Measurements from ENCODE around the gene TOP3B.
A peak's percentile ranks its signal among the peaks of the same experiment; 100 is the strongest.

The TOP3B gene

DNA sequence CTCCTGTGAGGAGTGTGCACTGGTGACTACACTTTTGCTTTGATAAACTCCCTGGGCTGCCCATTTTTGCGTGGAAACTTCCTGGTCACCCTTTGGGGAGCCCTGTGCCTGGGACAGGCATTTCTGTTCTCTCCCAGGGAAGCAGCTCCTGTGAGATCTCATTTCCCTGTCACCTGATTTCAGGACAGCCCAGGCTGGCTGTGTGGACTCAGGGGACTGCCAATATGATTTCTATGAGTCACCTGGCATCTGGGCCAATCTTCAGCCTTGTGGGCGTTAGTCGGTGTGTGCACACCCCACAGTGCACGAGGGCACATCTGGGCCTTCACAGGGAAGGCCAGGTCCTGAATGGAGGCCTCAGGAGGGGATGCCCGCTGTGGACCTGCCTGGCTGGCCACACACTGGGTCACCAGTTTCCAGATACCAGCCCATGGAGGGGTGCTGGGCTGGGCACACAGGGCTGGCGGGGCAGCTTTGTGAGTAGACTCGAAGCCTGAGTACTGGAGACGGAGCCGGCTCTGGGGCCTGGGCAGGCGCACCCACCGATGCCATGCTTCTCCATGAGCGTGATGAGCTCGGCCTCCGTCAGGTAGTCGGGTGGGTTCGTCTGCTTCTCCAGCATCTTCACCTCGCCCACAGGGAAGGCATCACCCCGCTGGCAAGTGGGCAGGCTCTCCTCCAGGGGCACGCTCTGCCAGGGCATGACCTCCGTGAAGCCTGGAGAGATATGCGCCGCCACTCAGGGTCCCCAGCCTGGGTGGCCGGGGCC, 20.5 kb downstream of the TOP3B start:
- DNase-seq = no peak

DNA sequence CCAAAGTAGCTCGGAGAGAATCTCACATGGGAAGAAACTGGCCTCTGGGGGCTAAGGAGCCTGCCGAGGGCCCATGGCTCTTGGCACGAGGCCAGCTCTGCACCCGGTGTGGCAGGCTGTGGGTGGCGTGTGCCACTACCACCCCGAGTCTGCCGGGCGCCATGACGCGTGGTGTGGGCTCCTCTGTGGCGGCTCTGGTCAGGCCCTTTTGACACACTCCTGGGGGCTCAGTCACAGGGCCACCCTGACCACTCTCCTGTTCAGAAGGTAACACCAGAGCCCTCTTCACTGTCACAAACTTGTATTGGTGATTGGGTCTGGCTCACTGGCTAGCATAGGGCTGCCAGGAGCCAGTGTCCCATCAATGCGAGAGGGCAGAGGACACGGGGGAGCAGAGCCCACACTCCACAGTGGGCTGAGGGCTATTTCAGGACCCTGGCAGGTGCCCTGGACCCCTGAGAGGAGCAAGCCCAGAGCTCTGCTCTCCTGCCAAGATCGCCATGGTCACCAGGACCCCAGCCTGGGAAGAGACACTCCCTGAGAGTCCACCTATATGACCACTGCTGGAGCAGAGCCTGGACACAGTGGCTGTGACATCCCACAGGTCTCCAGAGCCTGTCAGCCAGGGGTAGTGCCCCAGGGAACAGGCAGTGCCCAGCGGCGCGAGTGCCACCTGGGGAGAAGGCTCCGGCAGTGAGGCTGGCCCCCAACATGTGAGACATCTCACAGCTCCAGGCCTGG, 21.3 kb downstream of the TOP3B start:
- no peak for DNase-seq

DNA sequence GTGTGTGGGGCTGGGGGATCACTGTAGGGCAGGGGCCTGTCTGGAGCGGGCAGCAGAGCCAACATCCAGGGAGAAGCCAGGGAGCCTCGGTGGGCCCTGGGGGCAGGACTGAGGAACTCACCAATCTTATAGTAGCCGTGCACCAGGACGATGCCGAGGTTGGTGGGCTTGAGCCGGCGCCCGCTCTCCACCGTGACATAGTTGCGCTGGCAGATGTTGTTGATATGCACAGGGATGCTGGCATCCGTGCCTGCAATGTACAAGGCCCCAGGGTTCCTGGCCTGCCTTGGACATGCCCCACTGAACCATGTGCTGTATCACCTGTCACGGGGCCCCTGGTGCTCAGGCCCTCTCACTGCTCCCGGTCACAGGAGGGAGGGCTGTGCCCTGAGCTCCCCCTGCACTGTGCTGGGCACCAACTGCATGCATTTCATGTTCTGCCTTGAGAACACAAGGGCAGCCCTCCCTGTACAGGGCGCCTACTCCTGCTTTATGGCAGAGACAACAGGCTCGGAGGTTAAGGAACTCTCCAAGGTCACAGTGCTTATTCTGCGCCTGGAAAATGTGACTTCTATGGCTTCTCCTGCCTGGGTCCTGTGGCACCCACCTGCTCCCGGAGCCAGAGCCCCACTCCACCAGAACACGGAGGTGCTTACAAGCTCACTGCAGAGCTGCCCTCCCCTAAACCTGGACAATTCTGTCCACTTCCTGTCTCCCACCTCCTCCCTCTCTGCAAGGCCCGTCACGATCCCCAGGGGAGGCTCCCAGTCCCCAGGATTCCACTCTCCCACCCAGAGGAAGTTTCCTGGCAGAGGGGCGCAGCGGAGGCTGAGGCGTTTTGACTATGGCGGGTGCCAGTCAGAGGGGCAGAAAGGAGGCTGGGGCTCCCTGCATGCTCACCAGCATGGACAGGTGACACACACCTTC, 22.1 kb downstream of the TOP3B start:
- DNase-seq = no peak

DNA sequence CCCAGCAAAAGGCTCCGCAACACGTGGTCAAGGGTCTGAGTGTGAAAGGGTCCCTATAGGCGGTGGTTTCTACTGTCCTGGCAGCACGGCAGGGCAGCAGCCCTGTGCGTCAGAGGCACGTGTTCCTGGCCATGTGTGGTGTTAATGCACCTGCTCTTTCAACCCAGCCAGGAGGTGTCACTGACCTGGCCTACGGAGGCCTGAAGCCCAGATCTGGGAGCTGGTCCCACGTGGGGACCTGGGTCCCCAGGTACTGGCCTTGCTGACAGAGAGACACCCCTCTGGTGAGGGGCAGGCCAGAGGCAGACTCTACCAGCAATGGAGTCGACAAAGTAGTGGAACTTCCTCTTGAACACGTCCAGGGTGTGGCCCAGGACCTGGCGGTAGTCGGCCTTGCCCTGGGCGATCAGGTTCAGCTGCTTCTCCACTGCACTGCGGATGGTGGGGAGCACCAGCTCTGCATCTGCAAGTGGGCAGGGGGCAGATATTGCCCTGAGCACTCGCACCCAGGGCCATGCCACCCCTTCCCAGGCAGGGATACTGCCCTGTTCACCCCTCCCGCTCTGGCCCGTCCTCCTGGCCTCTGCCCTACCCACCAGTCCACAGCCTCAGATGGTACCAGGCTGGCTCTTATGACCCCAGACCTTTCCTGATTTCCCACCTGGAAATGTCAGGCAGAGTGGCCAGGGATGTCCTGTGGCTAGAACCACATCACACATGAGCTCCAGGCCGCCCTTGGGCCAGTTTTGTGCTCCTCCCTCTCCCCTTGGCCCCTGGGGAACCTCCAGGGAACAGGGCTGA, 23.1 kb downstream of the TOP3B start:
- DNase-seq = no peak

DNA sequence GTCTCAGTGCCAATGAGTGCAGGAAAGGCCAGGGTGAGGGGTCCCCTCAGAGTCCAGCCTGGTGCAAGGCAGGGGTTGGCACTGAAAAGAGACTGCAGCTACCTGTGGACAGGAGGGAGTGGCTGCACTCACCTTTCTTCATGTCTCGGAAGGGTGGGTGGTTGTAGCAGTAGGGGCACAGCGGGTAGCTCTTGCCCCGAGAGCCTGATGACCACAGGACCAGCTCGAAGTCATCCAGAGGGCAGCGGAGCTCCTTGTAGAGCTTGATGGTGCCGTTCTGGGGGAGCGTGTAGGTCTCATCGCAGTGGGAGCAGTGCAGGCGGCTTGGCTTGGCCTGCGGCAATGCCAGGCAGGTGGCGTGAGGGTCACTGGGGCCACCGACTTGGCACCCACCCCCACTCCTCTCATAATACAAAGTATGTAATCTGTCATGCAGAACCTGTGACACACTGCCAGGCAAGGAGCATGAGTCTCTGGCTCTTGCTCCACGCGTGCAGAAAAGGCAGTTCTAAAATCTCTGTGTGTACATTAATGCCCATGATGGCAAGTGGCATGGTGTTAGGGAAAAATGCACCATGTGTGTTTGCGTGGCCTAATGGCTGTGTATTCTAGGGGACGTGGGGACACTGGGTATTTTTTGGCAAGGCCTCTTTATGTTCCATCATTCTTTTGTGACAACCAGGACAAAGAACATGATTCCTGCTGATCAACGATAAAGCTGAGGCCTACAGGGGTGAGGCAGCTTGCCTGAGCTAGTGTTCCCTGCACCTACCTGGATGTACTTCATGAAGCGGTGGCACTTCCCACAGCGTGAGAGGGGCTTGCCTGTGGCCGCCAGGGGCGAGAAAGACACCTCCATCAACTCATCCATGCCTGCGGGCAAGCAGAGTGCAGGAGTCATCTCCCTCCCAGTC, 24.0 kb downstream of the TOP3B start:
- no peak for DNase-seq

DNA sequence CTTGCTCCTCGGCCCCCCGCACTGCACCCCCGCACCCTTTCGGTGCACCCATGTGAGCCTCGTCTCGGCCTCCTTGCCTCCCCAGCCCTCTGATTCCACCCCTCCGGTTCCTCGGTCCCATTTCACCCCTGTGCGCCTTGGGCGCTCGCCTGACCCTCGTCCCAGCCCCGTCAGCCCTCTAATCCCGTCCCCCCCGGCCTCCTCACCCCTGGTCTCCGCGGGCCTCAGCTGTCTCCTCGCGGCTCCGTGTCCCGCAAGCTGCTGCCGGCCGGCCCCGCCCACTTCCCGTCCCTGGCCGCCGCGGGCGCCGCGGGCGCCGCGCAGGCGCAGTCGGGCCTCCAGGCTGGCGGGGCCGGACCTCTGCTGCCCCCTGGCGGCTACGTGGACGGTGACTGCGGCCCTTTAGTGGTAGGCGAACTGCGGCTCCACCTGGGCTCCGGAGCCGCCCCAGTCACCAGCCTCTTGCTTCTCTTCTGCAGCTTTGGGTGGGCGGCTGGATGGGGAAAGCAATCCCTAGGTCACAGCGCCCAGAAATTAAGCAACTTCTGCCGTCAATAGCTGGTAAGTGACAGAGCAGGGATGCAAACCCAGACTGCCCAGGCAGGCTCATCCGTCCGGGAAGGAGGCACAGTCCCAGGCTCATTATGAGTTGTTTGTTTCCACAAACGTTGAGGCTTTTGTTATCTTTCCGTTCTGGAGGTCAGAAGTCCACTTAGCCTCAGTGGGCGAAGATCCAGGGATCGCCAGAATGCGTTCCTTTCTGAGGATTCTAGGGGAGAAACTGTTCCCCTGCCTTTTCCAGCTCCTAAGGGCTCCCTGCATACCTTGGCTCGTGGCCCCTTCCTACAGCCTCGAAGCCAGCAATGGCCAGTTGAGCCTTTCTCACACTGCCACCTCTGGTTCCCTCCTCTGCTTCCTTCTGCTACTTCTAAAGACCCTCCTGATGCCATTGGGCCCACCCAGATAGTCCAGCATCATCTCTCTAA, 29.7 kb downstream of the TOP3B start, which contains the start of gene PPM1F:
Gene PPM1F (minus strand): TSS at position 263 of the 986 bp plus-strand sequence. CDS start 6,800 bp downstream, outside the sequence.
- DNase-seq = peak; percentile 76

DNA sequence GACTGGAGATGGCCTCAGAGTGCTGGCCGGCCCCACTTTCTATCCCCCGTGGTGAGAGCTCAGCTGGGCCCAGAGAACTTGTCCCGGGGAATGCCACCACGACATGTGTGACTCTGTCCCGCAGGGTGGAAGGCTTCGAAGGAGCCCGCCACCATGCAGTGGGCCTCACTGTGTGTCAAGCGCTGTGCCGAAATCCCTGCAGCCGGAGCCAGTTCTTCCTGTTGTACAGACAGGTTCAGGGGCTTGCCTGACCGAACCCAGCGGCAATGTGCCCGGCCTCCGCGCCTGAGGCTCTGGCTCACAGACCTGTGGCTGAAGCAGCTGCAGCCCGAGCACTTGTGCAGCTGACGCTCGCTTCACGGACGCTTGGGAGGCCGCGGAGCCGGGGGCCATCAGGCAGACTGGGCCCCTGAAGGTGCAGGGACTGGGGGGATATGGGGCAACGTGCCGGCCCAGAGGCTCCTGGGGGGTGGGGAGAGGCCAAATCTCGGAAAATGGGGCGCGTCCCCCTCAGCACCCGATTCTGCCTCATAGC, 30.6 kb downstream of the TOP3B start:
- DNase-seq = no peak

DNA sequence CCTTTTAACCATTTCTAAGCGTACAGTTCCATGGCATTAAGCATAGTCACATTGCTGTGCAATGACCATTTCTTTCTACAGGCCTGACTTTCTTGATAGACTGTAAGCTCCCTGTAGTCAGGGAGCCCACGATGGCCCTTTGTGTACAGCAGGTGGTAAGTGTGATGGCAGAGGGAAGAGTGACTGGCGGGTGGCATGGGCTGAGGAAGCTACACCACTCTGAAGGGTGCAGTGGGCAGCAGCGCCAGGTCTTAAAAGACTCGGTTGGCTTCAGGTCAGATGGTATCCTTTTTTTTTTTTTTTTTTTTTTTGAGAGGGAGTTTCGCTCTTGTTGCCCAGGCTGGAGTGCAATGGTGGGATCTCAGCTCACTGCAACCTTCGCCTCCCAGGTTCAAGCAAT, 31.5 kb downstream of the TOP3B start:
- DNase-seq = no peak

DNA sequence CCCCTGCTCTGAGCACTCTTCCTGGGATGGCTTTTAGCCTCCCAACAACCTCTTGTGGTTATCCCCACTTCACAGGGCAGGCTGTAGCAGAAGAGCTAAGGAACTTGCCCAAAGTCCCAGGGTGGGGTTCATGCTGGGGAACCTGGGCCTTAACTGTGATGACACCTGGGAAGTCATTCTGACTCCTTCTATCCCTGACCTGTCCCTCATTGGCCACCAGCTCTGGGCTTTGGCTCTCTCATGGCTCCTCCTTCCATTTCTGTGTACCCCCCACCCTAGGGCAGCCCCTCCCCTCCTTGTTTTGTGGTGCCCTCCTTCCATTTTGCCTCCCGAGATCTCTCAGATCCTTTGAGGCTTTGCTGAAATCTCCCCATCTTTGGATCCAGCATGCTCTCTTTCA, 32.6 kb downstream of the TOP3B start:
- no peak for DNase-seq

DNA sequence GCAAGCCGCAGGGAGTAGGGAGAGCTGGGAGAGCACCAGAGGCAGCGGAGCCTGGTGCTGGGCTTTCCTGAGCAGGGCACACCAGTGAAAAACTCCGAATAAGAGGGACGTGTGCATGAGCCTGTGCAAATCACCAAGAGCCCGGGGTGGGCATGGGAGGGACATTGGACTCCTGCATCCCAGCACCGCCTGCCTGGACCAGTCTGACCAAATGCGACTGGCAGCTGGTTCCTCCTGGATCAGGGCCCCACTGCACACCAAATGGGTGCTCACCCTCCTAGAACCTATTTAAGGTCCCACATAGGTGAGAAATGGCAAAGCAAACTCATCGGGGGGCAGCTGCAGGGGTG, 33.0 kb downstream of the TOP3B start:
- DNase-seq = no peak

DNA sequence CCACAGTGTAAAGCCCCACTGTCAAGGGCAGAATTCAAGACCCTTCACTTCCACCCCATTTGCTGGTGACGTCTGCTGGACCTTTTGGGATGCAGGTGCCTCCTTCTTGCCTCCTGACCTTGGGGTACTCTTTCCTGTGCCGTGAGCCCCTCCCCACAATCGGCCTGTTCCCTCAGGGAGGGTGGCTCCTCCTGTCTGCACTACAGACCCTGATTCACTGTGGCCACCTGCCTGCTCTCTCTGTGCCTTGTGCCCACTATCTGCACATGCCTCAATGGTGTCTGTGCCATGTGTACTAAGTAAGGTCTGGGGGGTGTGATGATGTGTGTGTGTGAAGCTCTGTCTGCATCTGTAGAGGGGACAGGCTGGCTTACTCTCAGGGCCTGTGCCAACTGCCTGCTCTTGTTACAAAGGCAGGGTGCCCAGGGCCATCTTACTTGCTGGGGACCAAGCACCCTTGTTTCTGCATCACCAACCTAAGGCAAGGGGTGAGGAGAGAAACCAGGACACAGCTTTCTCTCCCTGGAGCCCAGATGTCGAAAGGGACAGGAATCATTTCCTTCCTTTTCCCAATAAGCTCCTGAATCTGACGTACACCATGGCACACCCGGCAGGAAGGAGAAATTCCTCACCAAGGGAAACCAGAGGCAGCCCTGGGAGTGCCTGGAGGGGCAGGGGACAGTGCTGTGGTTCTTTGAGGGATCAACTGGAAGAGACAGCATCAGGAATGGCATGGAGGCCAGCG, 33.6 kb downstream of the TOP3B start:
- DNase-seq = no peak

DNA sequence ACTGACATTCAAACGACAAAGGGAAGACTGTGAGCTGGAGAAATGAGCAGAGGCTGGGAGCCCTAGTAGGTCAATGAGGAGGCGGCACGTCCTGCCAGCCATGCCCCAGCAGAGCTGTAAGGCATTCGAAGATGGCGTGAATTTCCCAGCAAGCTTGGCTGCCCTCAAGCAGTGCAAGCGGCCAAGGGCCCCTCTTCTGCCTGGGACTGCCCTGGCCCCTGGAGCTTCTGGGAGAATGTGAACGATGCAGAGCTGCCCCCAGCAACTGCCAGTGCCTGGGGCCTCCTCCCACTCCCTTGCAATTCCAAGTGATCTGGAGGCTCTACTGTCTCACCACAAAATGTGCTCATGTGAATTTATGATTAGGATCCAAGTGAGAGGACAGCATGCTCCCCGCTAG, 34.2 kb downstream of the TOP3B start:
- no peak for DNase-seq

DNA sequence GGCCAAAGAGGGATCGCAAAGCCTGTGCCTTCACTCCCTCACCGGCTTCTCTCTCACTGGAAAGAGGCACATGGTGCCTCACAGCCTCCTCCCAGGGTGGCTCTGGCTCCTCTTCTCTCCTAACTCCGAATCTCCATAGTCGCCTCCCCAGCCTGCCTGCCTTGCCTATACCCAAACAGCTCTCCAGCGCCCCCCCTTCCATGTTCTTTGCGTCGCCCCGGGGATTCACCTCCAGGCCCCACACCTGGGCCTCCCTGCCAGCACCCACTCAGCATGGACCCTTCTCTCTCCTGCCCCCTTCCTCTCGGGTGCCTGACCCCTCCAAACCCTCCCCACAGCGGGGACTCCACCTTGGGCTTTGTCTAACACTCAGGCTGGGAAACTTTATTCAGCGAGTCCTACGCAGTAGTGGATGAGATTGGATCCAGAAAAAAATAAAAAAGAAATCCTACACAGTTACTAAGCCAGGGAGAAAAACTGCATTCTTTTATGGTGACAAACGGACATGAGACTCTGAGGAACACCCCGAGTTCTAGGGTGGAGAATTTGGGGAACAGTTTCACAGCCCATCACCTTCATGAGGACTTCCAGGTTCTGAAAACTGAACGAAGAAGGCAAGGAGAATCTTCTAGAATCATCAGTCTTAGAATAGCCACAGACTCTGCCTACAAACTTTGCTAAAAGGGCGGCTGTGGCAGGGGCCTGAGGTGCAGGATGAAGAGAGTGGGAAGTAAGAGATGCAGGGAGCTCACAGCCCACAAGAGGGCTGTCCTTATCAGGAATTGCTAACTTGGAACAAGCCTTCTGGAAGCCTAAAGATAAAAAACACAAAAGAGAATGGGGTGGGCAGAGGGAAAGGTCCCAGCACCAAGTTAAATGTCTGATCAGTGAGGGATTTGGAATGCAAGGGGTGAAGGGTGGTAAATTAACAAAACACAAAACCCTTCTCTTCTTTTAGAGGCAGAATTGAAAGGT, 35.3 kb downstream of the TOP3B start:
- no peak for DNase-seq

DNA sequence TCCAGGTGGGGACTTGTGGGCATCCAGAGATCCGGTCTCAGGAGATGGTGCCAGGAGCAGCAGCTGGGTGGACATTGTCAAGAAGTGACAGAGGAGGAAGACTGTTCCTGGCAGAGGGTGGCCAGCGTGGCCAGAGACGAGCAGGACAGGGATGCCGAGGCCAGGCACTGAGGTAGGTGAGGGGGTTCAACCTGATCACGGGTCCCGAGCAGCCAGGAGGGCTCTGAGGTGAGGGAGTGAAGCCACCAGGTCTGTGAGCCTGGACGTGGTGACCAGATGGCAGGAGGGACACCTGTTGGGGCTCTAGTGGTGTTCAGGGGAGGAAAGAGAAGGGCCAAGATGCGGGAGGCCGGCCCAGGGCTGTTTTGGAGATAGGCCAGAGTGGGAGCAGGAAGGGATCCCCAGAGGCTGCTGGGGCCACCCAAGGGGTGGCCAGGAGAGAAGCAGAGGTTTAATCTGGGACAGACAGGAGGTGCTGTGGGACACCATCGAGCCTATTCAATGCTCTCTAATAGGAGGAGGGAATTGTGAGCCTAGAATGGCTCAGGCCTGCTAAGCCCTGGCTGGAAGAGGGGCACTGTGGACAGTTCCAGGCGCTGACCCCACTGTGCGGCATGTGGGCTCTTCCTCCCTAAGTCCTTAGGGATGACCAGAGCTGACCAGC, 36.2 kb downstream of the TOP3B start:
- DNase-seq = no peak

DNA sequence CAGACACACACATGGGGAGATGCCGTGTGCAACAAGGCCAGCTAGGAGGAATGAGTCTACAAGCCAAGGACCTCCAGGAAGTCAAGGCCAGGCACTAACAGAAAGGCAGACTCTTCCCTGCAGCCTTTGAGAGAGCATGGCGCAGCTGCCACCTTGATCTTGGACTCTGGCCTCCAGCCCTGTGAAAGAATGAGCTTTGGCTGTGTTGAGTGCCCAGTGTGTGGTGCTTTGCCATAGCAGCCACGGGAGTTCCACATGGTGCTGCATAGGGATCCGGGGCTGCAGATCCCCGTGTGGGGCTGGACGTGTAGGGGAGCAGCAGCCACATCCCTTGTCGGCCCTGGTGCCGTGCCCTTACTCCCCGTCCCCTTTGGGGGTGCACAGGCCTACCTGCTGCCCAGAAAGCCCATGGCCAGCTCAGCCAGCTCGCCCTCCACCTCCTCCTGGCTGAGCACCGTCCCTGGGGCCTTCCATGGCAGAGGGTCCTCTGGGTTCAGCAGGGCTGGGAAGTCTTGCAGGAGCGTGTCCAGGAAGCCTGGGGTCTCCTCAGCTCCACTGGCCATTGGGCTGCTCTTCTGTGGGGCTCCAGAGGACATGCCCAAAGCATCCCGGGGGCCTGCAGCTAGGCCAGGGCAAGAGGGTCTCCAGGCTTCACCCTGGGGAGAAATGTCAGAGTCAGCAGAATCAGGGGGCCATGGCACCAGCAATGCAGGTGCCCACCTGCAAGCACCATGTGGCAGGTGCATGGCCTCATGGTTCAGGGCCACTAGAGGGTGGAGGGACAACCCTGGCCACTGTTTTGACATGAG, 36.9 kb downstream of the TOP3B start:
- no peak for DNase-seq

DNA sequence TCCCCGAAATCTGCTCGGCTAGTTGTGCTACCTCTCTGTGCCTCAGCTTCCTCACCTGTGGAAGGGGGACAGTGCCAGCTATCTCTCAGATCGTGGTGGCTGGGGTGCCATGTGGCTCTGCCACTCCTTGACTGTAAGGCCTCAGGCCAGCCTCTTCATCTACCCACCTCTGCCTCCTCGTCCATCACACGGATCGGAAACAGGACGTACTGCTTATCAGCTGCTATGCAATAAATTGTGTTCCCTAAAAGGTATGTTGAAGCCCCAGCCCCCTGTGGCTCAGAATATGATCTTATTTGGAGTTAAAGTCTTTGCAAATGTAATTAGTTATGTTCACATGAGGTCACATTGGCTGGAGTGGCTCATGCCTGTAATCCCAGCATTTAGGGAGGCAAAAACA, 37.7 kb downstream of the TOP3B start:
- no peak for DNase-seq

All from effector CD8-positive, alpha-beta T cell (primary cell).